Stimulated activated naive B cell treated with anti-CD40 and anti-IgM and Interleukin-4, amounts not matched to agents 10 μg/mL and 1 μg/mL and 100 μg/mL, for 72 hours (primary cell): Measurements from ENCODE around the gene RNASEH2A.
A peak's percentile ranks its signal among the peaks of the same experiment; 100 is the strongest.
"Not testable (repeated sequence)": the region's sequence is repeated elsewhere in the genome, so short reads cannot be mapped to it uniquely, and the experiment has no call there.

ENCODE experiments used
- ATAC-seq, 2 donors: fragments of 150-1000 bp; cut with Tn5 transposase; replicated peaks; 2 replicates each; pipeline ENCODE4 v1.10.0; 2021; ENCODE audit warnings: moderate library complexity in 1 of 2
- DNase-seq: peaks from one replicate; pipeline ENCODE4 v3.0.0; 2021
- H3K27ac Mint-ChIP-seq: one replicate; pipeline ENCODE4 v1.8.0; 2022; ENCODE audit warnings: mild to moderate bottlenecking, mixed read lengths
- H3K27me3 Mint-ChIP-seq, 2 donors: one replicate each; pipeline ENCODE4 v1.8.0; 2022; ENCODE audit warnings: mixed read lengths in 2 of 2
- H3K36me3 Mint-ChIP-seq, 2 donors: one replicate each; pipeline ENCODE4 v1.8.0; 2022; ENCODE audit warnings: mixed read lengths in 2 of 2, mild to moderate bottlenecking in 1 of 2
- H3K4me1 Mint-ChIP-seq, 2 donors: one replicate each; pipeline ENCODE4 v1.8.0; 2022; ENCODE audit warnings: mixed read lengths in 2 of 2, mild to moderate bottlenecking in 1 of 2
- H3K4me3 Mint-ChIP-seq, 2 donors: one replicate each; pipeline ENCODE4 v1.8.0; 2022; ENCODE audit warnings: mild to moderate bottlenecking in 2 of 2, mixed read lengths in 2 of 2, moderate library complexity in 1 of 2
- H3K9me3 Mint-ChIP-seq, 2 donors: one replicate each; pipeline ENCODE4 v1.8.0; 2022; ENCODE audit warnings: mixed read lengths in 2 of 2, mild to moderate bottlenecking in 1 of 2

The RNASEH2A gene

GRCh38 chr19:12794196-12794941 lies 12.0 kb upstream of the RNASEH2A start:
- peak overlapping the region; percentile 100 for H3K27ac Mint-ChIP-seq
- H3K9me3 Mint-ChIP-seq = no peaks in the 10 kb centered on the region
- peaks cover 33 to 47% of the 10 kb centered on the region in 2 donors for H3K4me1 Mint-ChIP-seq
- no peak for DNase-seq
- ATAC-seq = no peak
- H3K27me3 Mint-ChIP-seq = no peaks in the 10 kb centered on the region
- peaks cover 19 to 20% of the 10 kb centered on the region in 2 donors for H3K36me3 Mint-ChIP-seq
- H3K4me3 Mint-ChIP-seq = peak overlapping the region; percentile 82 to 100

GRCh38 chr19:12794971-12795381 lies 11.4 kb upstream of the RNASEH2A start:
- Mint-ChIP-seq H3K27ac (peak overlapping the region; percentile 14), H3K9me3 (no peaks in the 10 kb centered on the region), H3K4me3 (no peak overlapping the region), H3K4me1 (peaks cover 35 to 47% of the 10 kb centered on the region in 2 donors), H3K27me3 (no peaks in the 10 kb centered on the region), H3K36me3 (peaks cover 19 to 20% of the 10 kb centered on the region in 2 donors)
- ATAC-seq = no peak
- no peak for DNase-seq

GRCh38 chr19:12796146-12797071 lies 10.0 kb upstream of the RNASEH2A start:
- peaks cover 30 to 42% of the 10 kb centered on the region in 2 donors for H3K4me1 Mint-ChIP-seq
- peak; percentile 56 for DNase-seq
- ATAC-seq = no peak
- H3K27ac Mint-ChIP-seq = peak overlapping the region; percentile 68
- no peaks in the 10 kb centered on the region for H3K27me3 Mint-ChIP-seq
- peak overlapping the region; percentile 79 to 81 for H3K4me3 Mint-ChIP-seq
- peaks cover 16 to 17% of the 10 kb centered on the region in 2 donors for H3K36me3 Mint-ChIP-seq
- H3K9me3 Mint-ChIP-seq = no peaks in the 10 kb centered on the region

- peaks cover 29 to 40% of the 10 kb centered on the region in 2 donors for H3K4me1 Mint-ChIP-seq
- no peak overlapping the region for H3K4me3 Mint-ChIP-seq
- H3K27ac Mint-ChIP-seq = no peak overlapping the region
- no peak for ATAC-seq
- no peaks in the 10 kb centered on the region for H3K9me3 Mint-ChIP-seq
- H3K27me3 Mint-ChIP-seq = peaks cover 0 to 1% of the 10 kb centered on the region in 2 donors
- H3K36me3 Mint-ChIP-seq = peaks cover 11 to 12% of the 10 kb centered on the region in 2 donors
- no peak for DNase-seq
These were observed 9.2 kb upstream of the RNASEH2A start for GRCh38 chr19:12797141-12797587.

GRCh38 chr19:12797607-12798006 lies 8.8 kb upstream of the RNASEH2A start:
- peak overlapping the region in 1 of 2 donors; percentile 14 for H3K4me3 Mint-ChIP-seq
- H3K27ac Mint-ChIP-seq = not testable (repeated sequence)

GRCh38 chr19:12799742-12800465 lies 6.5 kb upstream of the RNASEH2A start:
- H3K4me3 Mint-ChIP-seq = no peak overlapping the region

More at GRCh38 chr19:12797607-12798006, 8.8 kb upstream of the RNASEH2A start:
- not testable (repeated sequence) for ATAC-seq, H3K36me3 Mint-ChIP-seq, H3K9me3 Mint-ChIP-seq, H3K27me3 Mint-ChIP-seq, DNase-seq
- H3K4me1 Mint-ChIP-seq = peaks cover 33 to 45% of the 10 kb centered on the region in 2 donors

GRCh38 chr19:12800466-12800770 lies 6.0 kb upstream of the RNASEH2A start:
- ATAC-seq = no peak

More at GRCh38 chr19:12799742-12800465, 6.5 kb upstream of the RNASEH2A start:
- Mint-ChIP-seq H3K27ac (no peak overlapping the region), H3K4me1 (peaks cover 26 to 32% of the 10 kb centered on the region in 2 donors), H3K36me3 (no peaks in the 10 kb centered on the region), H3K27me3 (peaks cover 0 to 7% of the 10 kb centered on the region in 2 donors), H3K9me3 (no peaks in the 10 kb centered on the region)
- no peak for DNase-seq
- no peak for ATAC-seq

GRCh38 chr19:12800923-12801465 lies 5.4 kb upstream of the RNASEH2A start:
- Mint-ChIP-seq H3K4me3 (peak overlapping the region; percentile 86 to 90), H3K27me3 (peaks cover 0 to 7% of the 10 kb centered on the region in 2 donors), H3K27ac (peak overlapping the region; percentile 71), H3K36me3 (no peaks in the 10 kb centered on the region), H3K4me1 (peaks cover 23 to 28% of the 10 kb centered on the region in 2 donors), H3K9me3 (no peaks in the 10 kb centered on the region)
- ATAC-seq (peak; percentile 6 to 26), DNase-seq (no peak)

More at GRCh38 chr19:12800466-12800770, 6.0 kb upstream of the RNASEH2A start:
- DNase-seq = no peak
- H3K4me3 Mint-ChIP-seq = peak overlapping the region in 1 of 2 donors; percentile 90
- no peak overlapping the region for H3K27ac Mint-ChIP-seq
- H3K4me1 Mint-ChIP-seq = peaks cover 25 to 31% of the 10 kb centered on the region in 2 donors
- peaks cover 0 to 7% of the 10 kb centered on the region in 2 donors for H3K27me3 Mint-ChIP-seq
- no peaks in the 10 kb centered on the region for H3K9me3 Mint-ChIP-seq
- no peaks in the 10 kb centered on the region for H3K36me3 Mint-ChIP-seq

GRCh38 chr19:12801466-12802266 lies 4.7 kb upstream of the RNASEH2A start, which contains the start of the genes PRDX2 and THSD8:
PRDX2 (minus strand) TSS chr19:12801800; CDS start chr19:12801261, 539 bp downstream.
THSD8 (plus strand) TSS chr19:12802069; CDS start chr19:12802072, 3 bp downstream.
- Mint-ChIP-seq H3K36me3 (peaks cover 0 to 4% of the 10 kb centered on the region in 2 donors), H3K27me3 (peaks cover 0 to 7% of the 10 kb centered on the region in 2 donors), H3K4me3 (peak within 1 kb of the TSS; percentile 86 to 90), H3K9me3 (no peaks in the 10 kb centered on the region), H3K27ac (peak within 1 kb of the TSS; percentile 71), H3K4me1 (peaks cover 23 to 29% of the 10 kb centered on the region in 2 donors)
- ATAC-seq (peak; percentile 62 to 73), DNase-seq (peak; percentile 60)

- Mint-ChIP-seq H3K4me3 (peak overlapping the region; percentile 86 to 90), H3K27me3 (peaks cover 0 to 7% of the 10 kb centered on the region in 2 donors), H3K36me3 (peaks cover 0 to 7% of the 10 kb centered on the region in 2 donors), H3K9me3 (no peaks in the 10 kb centered on the region), H3K27ac (peak overlapping the region; percentile 43), H3K4me1 (peaks cover 28 to 33% of the 10 kb centered on the region in 2 donors)
- ATAC-seq (no peak), DNase-seq (no peak)
These were observed 3.9 kb upstream of the RNASEH2A start for GRCh38 chr19:12802267-12803106.

GRCh38 chr19:12804051-12804450 lies 2.3 kb upstream of the RNASEH2A start:
- no peak for DNase-seq
- H3K27me3 Mint-ChIP-seq = peaks cover 0 to 7% of the 10 kb centered on the region in 2 donors
- no peaks in the 10 kb centered on the region for H3K9me3 Mint-ChIP-seq
- H3K4me3 Mint-ChIP-seq = peak overlapping the region in 1 of 2 donors; percentile 22
- H3K36me3 Mint-ChIP-seq = peaks cover 6 to 14% of the 10 kb centered on the region in 2 donors
- H3K27ac Mint-ChIP-seq = peak overlapping the region; percentile 62
- peaks cover 33 to 34% of the 10 kb centered on the region in 2 donors for H3K4me1 Mint-ChIP-seq
- ATAC-seq = no peak

- Mint-ChIP-seq H3K4me3 (no peak overlapping the region), H3K36me3 (peaks cover 16 to 28% of the 10 kb centered on the region in 2 donors), H3K27me3 (no peaks in the 10 kb centered on the region), H3K27ac (no peak overlapping the region), H3K4me1 (peaks cover 0 to 5% of the 10 kb centered on the region in 2 donors), H3K9me3 (no peaks in the 10 kb centered on the region)
- DNase-seq (no peak), ATAC-seq (no peak)
These were observed 8.7 kb downstream of the RNASEH2A start for GRCh38 chr19:12815088-12815487.
